ENCODE data around the gene SEC31B.

The SEC31B gene

GRCh38 chr10:100528921-100529474 is 9.3 kb upstream of the SEC31B start:
- H3K4me1 ChIP-seq (ENCODE audit: control insufficient read depth, insufficient read depth, low read length, unreplicated experiment) = peaks cover 15% of the 10 kb centered on the region
- peaks cover 14% of the 10 kb centered on the region for H3K36me3 ChIP-seq (ENCODE audit: insufficient read depth, low read length)
- peak overlapping the region; percentile 19; the same call in 1 of the 2 replicates for H3K27ac ChIP-seq (ENCODE audit: low read depth, low read length)
- H2AFZ ChIP-seq (ENCODE audit: low read length, unreplicated experiment) = peak overlapping the region; percentile 99
- peaks cover 34% of the 10 kb centered on the region for H3K79me2 ChIP-seq (ENCODE audit: control insufficient read depth, insufficient read depth, low read length, unreplicated experiment)
- no peaks in the 10 kb centered on the region for H3K27me3 ChIP-seq (ENCODE audit: insufficient read depth, low read length)
- peak overlapping the region; percentile 83 for H3K4me3 ChIP-seq (ENCODE audit: low read depth, low read length)

- Histone ChIP-seq H3K27ac (ENCODE audit: low read depth, low read length) (peak overlapping the region; percentile 19; the same call in 1 of the 2 replicates), H3K79me2 (ENCODE audit: control insufficient read depth, insufficient read depth, low read length, unreplicated experiment) (peaks cover 34% of the 10 kb centered on the region), H3K27me3 (ENCODE audit: insufficient read depth, low read length) (no peaks in the 10 kb centered on the region), H3K4me1 (ENCODE audit: control insufficient read depth, insufficient read depth, low read length, unreplicated experiment) (peaks cover 15% of the 10 kb centered on the region), H3K36me3 (ENCODE audit: insufficient read depth, low read length) (peaks cover 14% of the 10 kb centered on the region), H2AFZ (ENCODE audit: low read length, unreplicated experiment) (no peak overlapping the region), H3K4me3 (ENCODE audit: low read depth, low read length) (peak overlapping the region; percentile 83)
These were observed 8.6 kb upstream of the SEC31B start for GRCh38 chr10:100528123-100528886.

DNA sequence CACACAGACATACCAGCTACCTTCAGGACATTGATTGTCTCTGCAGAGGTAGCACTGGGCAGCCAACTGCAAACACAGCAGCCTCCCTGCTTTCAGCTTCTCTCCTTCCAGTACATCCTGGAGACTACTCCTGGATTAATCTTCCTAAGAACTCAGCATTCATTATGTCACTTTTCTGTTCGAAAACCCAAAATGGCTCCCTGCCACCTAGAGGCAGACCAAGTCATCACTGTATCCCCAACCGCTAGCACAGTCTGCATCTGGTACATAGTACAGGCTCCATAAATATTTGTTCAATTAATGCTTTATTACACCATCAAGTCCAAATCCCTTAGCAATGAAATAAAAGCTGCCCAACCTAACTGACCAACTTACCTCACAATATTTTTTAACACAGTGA is 5.0 kb upstream of the SEC31B start:
- H2AFZ ChIP-seq (ENCODE audit: low read length, unreplicated experiment) = no peak overlapping the region
- H3K79me2 ChIP-seq (ENCODE audit: control insufficient read depth, insufficient read depth, low read length, unreplicated experiment) = peaks cover 25% of the 10 kb centered on the region
- H3K27me3 ChIP-seq (ENCODE audit: insufficient read depth, low read length) = no peaks in the 10 kb centered on the region
- no peak overlapping the region for H3K27ac ChIP-seq (ENCODE audit: low read depth, low read length)
- H3K36me3 ChIP-seq (ENCODE audit: insufficient read depth, low read length) = peaks cover 14% of the 10 kb centered on the region
- peaks cover 33% of the 10 kb centered on the region for H3K4me1 ChIP-seq (ENCODE audit: control insufficient read depth, insufficient read depth, low read length, unreplicated experiment)
- no peak overlapping the region for H3K4me3 ChIP-seq (ENCODE audit: low read depth, low read length)

- no peak overlapping the region for H3K27ac ChIP-seq (ENCODE audit: low read depth, low read length)
- no peak overlapping the region for H3K4me3 ChIP-seq (ENCODE audit: low read depth, low read length)
- peaks cover 38% of the 10 kb centered on the region for H3K4me1 ChIP-seq (ENCODE audit: control insufficient read depth, insufficient read depth, low read length, unreplicated experiment)
- no peak overlapping the region for H2AFZ ChIP-seq (ENCODE audit: low read length, unreplicated experiment)
- no peaks in the 10 kb centered on the region for H3K27me3 ChIP-seq (ENCODE audit: insufficient read depth, low read length)
- peaks cover 14% of the 10 kb centered on the region for H3K36me3 ChIP-seq (ENCODE audit: insufficient read depth, low read length)
- H3K79me2 ChIP-seq (ENCODE audit: control insufficient read depth, insufficient read depth, low read length, unreplicated experiment) = peaks cover 21% of the 10 kb centered on the region
These were observed 4.5 kb upstream of the SEC31B start for GRCh38 chr10:100524206-100524605.

DNA sequence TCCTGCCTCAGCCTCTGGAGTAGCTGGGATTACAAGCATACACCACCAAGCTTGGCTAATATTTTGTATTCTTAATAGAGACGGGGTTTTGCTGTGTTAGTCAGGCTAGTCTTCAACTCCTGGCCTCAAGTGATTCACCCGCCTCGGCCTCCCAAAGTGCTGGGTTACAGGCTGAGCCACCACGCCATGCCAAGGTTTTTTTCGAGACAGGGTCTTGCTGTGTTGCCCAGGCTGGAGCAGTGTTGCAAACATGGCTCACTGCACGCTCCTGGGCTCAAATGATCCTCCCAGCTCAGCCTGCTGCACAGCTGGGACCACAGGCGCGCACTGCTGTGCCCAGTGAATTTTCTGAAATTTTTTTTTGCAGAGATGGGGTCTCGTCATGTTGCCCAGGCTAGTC is 3.3 kb upstream of the SEC31B start:
- Histone ChIP-seq H3K4me3 (ENCODE audit: low read depth, low read length) (no peak overlapping the region), H3K36me3 (ENCODE audit: insufficient read depth, low read length) (peaks cover 14% of the 10 kb centered on the region), H2AFZ (ENCODE audit: low read length, unreplicated experiment) (no peak overlapping the region), H3K27me3 (ENCODE audit: insufficient read depth, low read length) (no peaks in the 10 kb centered on the region), H3K79me2 (ENCODE audit: control insufficient read depth, insufficient read depth, low read length, unreplicated experiment) (peaks cover 9% of the 10 kb centered on the region), H3K4me1 (ENCODE audit: control insufficient read depth, insufficient read depth, low read length, unreplicated experiment) (peaks cover 35% of the 10 kb centered on the region), H3K27ac (ENCODE audit: low read depth, low read length) (peak overlapping the region; percentile 45)

GRCh38 chr10:100522107-100522801 is 2.6 kb upstream of the SEC31B start:
- Histone ChIP-seq H2AFZ (ENCODE audit: low read length, unreplicated experiment) (no peak overlapping the region), H3K27me3 (ENCODE audit: insufficient read depth, low read length) (no peaks in the 10 kb centered on the region), H3K4me1 (ENCODE audit: control insufficient read depth, insufficient read depth, low read length, unreplicated experiment) (peaks cover 33% of the 10 kb centered on the region), H3K27ac (ENCODE audit: low read depth, low read length) (peak overlapping the region; percentile 45), H3K79me2 (ENCODE audit: control insufficient read depth, insufficient read depth, low read length, unreplicated experiment) (peaks cover 6% of the 10 kb centered on the region), H3K4me3 (ENCODE audit: low read depth, low read length) (no peak overlapping the region), H3K36me3 (ENCODE audit: insufficient read depth, low read length) (peaks cover 14% of the 10 kb centered on the region)

- Histone ChIP-seq H3K4me1 (ENCODE audit: control insufficient read depth, insufficient read depth, low read length, unreplicated experiment) (peaks cover 33% of the 10 kb centered on the region), H3K4me3 (ENCODE audit: low read depth, low read length) (no peak overlapping the region), H3K36me3 (ENCODE audit: insufficient read depth, low read length) (peaks cover 1% of the 10 kb centered on the region; the same call in 1 of the 2 replicates), H3K27ac (ENCODE audit: low read depth, low read length) (peak overlapping the region; percentile 35; the same call in 1 of the 2 replicates), H3K27me3 (ENCODE audit: insufficient read depth, low read length) (no peaks in the 10 kb centered on the region), H3K79me2 (ENCODE audit: control insufficient read depth, insufficient read depth, low read length, unreplicated experiment) (no peaks in the 10 kb centered on the region), H2AFZ (ENCODE audit: low read length, unreplicated experiment) (no peak overlapping the region)
These were observed 1.1 kb upstream of the SEC31B start for GRCh38 chr10:100520811-100521210.

GRCh38 chr10:100518761-100519241 is 860 bp downstream of the SEC31B start:
- Histone ChIP-seq H2AFZ (ENCODE audit: low read length, unreplicated experiment) (no peak overlapping the region), H3K4me3 (ENCODE audit: low read depth, low read length) (peak overlapping the region; percentile 65), H3K27ac (ENCODE audit: low read depth, low read length) (no peak overlapping the region), H3K36me3 (ENCODE audit: insufficient read depth, low read length) (no peaks in the 10 kb centered on the region), H3K79me2 (ENCODE audit: control insufficient read depth, insufficient read depth, low read length, unreplicated experiment) (no peaks in the 10 kb centered on the region), H3K27me3 (ENCODE audit: insufficient read depth, low read length) (no peaks in the 10 kb centered on the region), H3K4me1 (ENCODE audit: control insufficient read depth, insufficient read depth, low read length, unreplicated experiment) (peaks cover 33% of the 10 kb centered on the region)

GRCh38 chr10:100516847-100517246 is 2.8 kb downstream of the SEC31B start:
- peaks cover 23% of the 10 kb centered on the region for H3K4me1 ChIP-seq (ENCODE audit: control insufficient read depth, insufficient read depth, low read length, unreplicated experiment)
- no peaks in the 10 kb centered on the region for H3K79me2 ChIP-seq (ENCODE audit: control insufficient read depth, insufficient read depth, low read length, unreplicated experiment)
- no peak overlapping the region for H3K27ac ChIP-seq (ENCODE audit: low read depth, low read length)
- no peak overlapping the region for H2AFZ ChIP-seq (ENCODE audit: low read length, unreplicated experiment)
- no peaks in the 10 kb centered on the region for H3K27me3 ChIP-seq (ENCODE audit: insufficient read depth, low read length)
- no peak overlapping the region for H3K4me3 ChIP-seq (ENCODE audit: low read depth, low read length)
- no peaks in the 10 kb centered on the region for H3K36me3 ChIP-seq (ENCODE audit: insufficient read depth, low read length)

DNA sequence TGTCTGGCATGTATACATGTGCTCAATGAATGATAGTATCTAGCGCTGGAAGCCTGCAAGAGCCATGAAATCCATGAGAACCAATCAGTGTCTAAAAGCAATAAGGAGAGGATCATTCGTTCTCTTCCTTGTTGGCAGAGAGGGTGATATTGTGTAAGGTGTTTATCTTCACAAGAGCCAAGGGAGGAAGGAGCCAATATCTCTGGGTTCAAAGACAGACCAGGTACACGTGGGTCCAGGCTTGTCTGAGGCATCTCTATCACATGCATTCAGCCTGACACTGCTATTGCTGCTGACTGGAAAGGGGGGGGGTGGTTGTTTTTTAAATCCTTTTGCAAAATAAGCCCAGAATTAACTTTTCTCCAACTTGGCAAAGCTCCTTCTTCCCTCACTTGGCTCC is 4.0 kb downstream of the SEC31B start:
- H3K27ac ChIP-seq (ENCODE audit: low read depth, low read length) = no peak overlapping the region
- peaks cover 18% of the 10 kb centered on the region for H3K4me1 ChIP-seq (ENCODE audit: control insufficient read depth, insufficient read depth, low read length, unreplicated experiment)
- no peaks in the 10 kb centered on the region for H3K27me3 ChIP-seq (ENCODE audit: insufficient read depth, low read length)
- H2AFZ ChIP-seq (ENCODE audit: low read length, unreplicated experiment) = no peak overlapping the region
- H3K4me3 ChIP-seq (ENCODE audit: low read depth, low read length) = no peak overlapping the region
- H3K36me3 ChIP-seq (ENCODE audit: insufficient read depth, low read length) = no peaks in the 10 kb centered on the region
- H3K79me2 ChIP-seq (ENCODE audit: control insufficient read depth, insufficient read depth, low read length, unreplicated experiment) = no peaks in the 10 kb centered on the region
